DND-41 (cell line): ENCODE results near the gene BEX3.

Source experiments
- ATAC-seq: fragments of 200-7000 bp; cut with Tn5 transposase; 3 replicates; pipeline ENCODE4 v1.9.1; 2021; ENCODE audit warnings: low read depth; ENCODE audit not compliant: insufficient read depth
- DNase-seq: peaks from one replicate; pipeline ENCODE4 v3.0.0-alpha.2; 2020
- H2AFZ ChIP-seq: 2 replicates; pipeline ENCODE4 v1.6.0; 2012; ENCODE audit warnings: low read depth, low read length
- H3K27ac ChIP-seq: 2 replicates; pipeline ENCODE4 v1.5.1; 2012; ENCODE audit warnings: low read length, inconsistent platforms
- H3K27me3 ChIP-seq: fragments of 200-600 bp; sonication (generic); 2 replicates; pipeline ENCODE4 v1.6.0; 2012; ENCODE audit warnings: low read length, mild to moderate bottlenecking, inconsistent platforms; ENCODE audit not compliant: insufficient read depth, poor library complexity
- H3K36me3 ChIP-seq: 2 replicates; pipeline ENCODE4 v1.5.1; 2012; ENCODE audit warnings: low read length, inconsistent platforms; ENCODE audit not compliant: insufficient read depth
- H3K4me1 ChIP-seq: 2 replicates; pipeline ENCODE4 v1.5.1; 2012; ENCODE audit warnings: mild to moderate bottlenecking, low read length; ENCODE audit not compliant: insufficient read depth
- H3K4me2 ChIP-seq: 2 replicates; pipeline ENCODE4 v1.6.0; 2012; ENCODE audit warnings: mild to moderate bottlenecking, moderate library complexity, low read length, inconsistent platforms; ENCODE audit not compliant: insufficient read depth
- H3K4me3 ChIP-seq, 2 experiments: fragments of 200-600 bp in 1 of 2; shearing (Covaris generic) in 1 of 2; 2 replicates each; pipeline ENCODE4 v1.5.1; 2012 to 2016; ENCODE audit warnings: inconsistent platforms in 2 of 2, low read length in 2 of 2, mild to moderate bottlenecking in 2 of 2, low read depth in 1 of 2, moderate library complexity in 1 of 2
- H3K79me2 ChIP-seq: 2 replicates; pipeline ENCODE4 v1.6.0; 2012; ENCODE audit warnings: low read length, inconsistent platforms; ENCODE audit not compliant: insufficient read depth
- H3K9ac ChIP-seq: 2 replicates; pipeline ENCODE4 v1.6.0; 2012; ENCODE audit warnings: low read depth, mild to moderate bottlenecking, inconsistent platforms, low read length, moderate library complexity
- H3K9me3 ChIP-seq: 2 replicates; pipeline ENCODE4 v1.5.1; 2012; ENCODE audit warnings: low read length, moderate library complexity, mild to moderate bottlenecking, inconsistent platforms; ENCODE audit not compliant: insufficient read depth, severe bottlenecking
- H4K20me1 ChIP-seq: 2 replicates; pipeline ENCODE4 v1.6.0; 2012; ENCODE audit warnings: low read length; ENCODE audit not compliant: insufficient read depth
- CTCF ChIP-seq: IDR thresholded peaks from 2 replicates; pipeline ENCODE4 v1.5.1; 2012; ENCODE audit warnings: borderline replicate concordance, low read length, moderate library complexity, mild to moderate bottlenecking; ENCODE audit not compliant: poor library complexity, severe bottlenecking; ENCODE audit errors: extremely low read depth
- EZH2 ChIP-seq: IDR thresholded peaks from 3 replicates; pipeline ENCODE4 v1.6.1; 2012; ENCODE audit warnings: borderline replicate concordance, low read depth, mild to moderate bottlenecking, moderate library complexity, low read length, inconsistent platforms; ENCODE audit not compliant: severe bottlenecking

Gene BEX3

GRCh38 chrX:103413705-103414387, 37.5 kb downstream of the BEX3 start:
- TF ChIP-seq CTCF (no peak), EZH2 (no peak)

DNA sequence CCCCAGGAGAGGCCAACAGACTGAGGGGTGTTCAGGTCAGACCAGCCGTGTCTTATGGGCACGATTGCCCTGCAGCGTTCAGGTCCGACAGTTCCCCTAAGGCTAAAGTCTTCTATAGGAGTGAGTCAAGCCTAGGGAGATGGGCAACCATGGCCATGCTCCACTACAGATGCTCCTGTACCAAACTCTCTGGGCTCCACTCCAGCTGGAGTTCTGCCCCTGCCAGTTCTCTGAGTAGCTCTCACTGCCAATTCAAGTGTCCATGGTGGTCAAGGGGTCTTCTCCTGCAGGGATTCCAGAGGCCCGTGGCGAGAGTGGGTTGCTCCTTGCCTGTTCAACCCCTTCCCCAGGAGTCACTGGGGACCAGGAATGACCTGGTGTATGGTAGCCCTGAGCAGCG, 38.2 kb downstream of the BEX3 start:
- DNase-seq (no peak), ATAC-seq (no peak)
- Histone ChIP-seq H4K20me1 (no peaks in the 10 kb centered on the region), H3K27ac (no peak overlapping the region), H3K9me3 (no peaks in the 10 kb centered on the region), H3K79me2 (no peaks in the 10 kb centered on the region), H3K36me3 (no peaks in the 10 kb centered on the region), H2AFZ (no peak overlapping the region), H3K4me1 (no peaks in the 10 kb centered on the region), H3K4me3 (no peak overlapping the region), H3K27me3 (no peaks in the 10 kb centered on the region), H3K4me2 (no peak overlapping the region), H3K9ac (no peak overlapping the region)
- no peak for TF ChIP-seq EZH2
- TF ChIP-seq CTCF = no peak

More at GRCh38 chrX:103413705-103414387, 37.5 kb downstream of the BEX3 start:
- no peak for ATAC-seq
- H3K36me3 ChIP-seq = no peaks in the 10 kb centered on the region
- no peaks in the 10 kb centered on the region for H3K9me3 ChIP-seq
- no peaks in the 10 kb centered on the region for H3K4me1 ChIP-seq
- no peak for DNase-seq
- H3K9ac ChIP-seq = no peak overlapping the region
- H4K20me1 ChIP-seq = no peaks in the 10 kb centered on the region
- H3K79me2 ChIP-seq = no peaks in the 10 kb centered on the region
- H3K4me2 ChIP-seq = no peak overlapping the region
- H3K27me3 ChIP-seq = no peaks in the 10 kb centered on the region
- no peak overlapping the region for H3K27ac ChIP-seq
- no peak overlapping the region for H2AFZ ChIP-seq
- no peak overlapping the region for H3K4me3 ChIP-seq

GRCh38 chrX:103415068-103415467, 38.7 kb downstream of the BEX3 start:
- H3K27ac ChIP-seq = no peak overlapping the region
- ATAC-seq (no peak), DNase-seq (no peak)
- H2AFZ ChIP-seq = no peak overlapping the region
- H3K27me3 ChIP-seq = no peaks in the 10 kb centered on the region
- no peaks in the 10 kb centered on the region for H4K20me1 ChIP-seq
- H3K36me3 ChIP-seq = no peaks in the 10 kb centered on the region
- H3K4me3 ChIP-seq = no peak overlapping the region
- TF ChIP-seq EZH2 (no peak), CTCF (no peak)
- H3K79me2 ChIP-seq = no peaks in the 10 kb centered on the region
- no peaks in the 10 kb centered on the region for H3K9me3 ChIP-seq
- no peak overlapping the region for H3K9ac ChIP-seq
- no peak overlapping the region for H3K4me2 ChIP-seq
- H3K4me1 ChIP-seq = no peaks in the 10 kb centered on the region

DNA sequence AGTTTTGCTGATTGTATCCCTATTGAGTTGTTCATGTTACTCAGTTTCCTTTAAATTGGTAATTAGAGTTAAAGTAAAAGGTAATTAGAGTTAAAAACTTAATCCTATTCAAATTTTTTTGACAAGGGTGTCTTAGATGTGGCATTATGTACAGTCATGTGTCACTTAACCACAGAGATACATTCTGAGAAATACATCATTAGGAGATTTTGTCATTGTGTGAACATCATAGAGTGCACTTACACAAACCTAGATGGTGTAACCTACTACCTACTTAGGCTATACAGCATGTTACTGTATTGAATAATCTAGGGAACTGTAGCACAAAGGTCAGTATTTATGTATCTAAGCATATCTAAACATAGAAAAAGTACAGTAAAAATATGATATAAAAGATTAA, 39.2 kb downstream of the BEX3 start:
- TF ChIP-seq CTCF = no peak
- TF ChIP-seq EZH2 = no peak
- Histone ChIP-seq H3K79me2 (no peaks in the 10 kb centered on the region), H3K27ac (no peak overlapping the region), H3K9ac (no peak overlapping the region), H3K4me1 (no peaks in the 10 kb centered on the region), H3K9me3 (no peaks in the 10 kb centered on the region), H2AFZ (no peak overlapping the region), H3K4me3 (no peak overlapping the region), H3K4me2 (no peak overlapping the region), H3K36me3 (no peaks in the 10 kb centered on the region), H3K27me3 (no peaks in the 10 kb centered on the region), H4K20me1 (no peaks in the 10 kb centered on the region)
- ATAC-seq (no peak), DNase-seq (no peak)
